Forelimb muscle (tissue), 1 donor: ENCODE measurements around the gene TLR10. TPM values are rescaled to one million over a fixed set of nuclear protein-coding genes. Genes with fewer than 3 reads are reported as not detected.
"Not testable (repeated sequence)": the region's sequence is repeated elsewhere in the genome, so short reads cannot be mapped to it uniquely, and the experiment has no call there.

Source experiments
- DNase-seq: peaks from one replicate; pipeline ENCODE4 v3.0.0-alpha.2; 2013; ENCODE audit warnings: low read depth
- polyA plus RNA-seq: library from polyadenylated mRNA; unstranded; fragments of 120-200 nt; gene quantifications from one replicate; pipeline ENCODE4 v1.2.1, GENCODE V29; 2013; ENCODE audit not compliant: insufficient read length

Gene TLR10
- polyA plus RNA-seq, 1 donor: 0.42 TPM

DNA sequence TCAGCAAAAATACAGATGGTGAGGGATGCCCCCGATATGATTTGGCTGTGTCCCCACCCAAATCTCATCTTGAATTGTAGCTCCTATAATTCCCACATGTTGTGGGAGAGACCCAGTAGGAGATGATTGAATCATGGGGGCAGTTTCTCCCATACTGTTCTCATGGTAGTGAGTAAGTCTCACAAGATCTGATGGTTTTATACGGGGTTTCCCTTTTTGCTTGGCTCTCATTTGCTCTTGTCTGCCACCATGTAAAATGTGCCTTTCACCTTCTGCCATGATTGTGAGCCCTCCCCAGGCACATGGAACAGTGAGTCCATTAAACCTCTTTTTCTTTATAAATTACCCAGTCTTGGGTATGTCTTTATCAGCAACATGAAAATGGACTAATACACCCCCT lies 15.8 kb downstream of the TLR10 start:
- not testable (repeated sequence) for DNase-seq

GRCh38 chr4:38765382-38765781 lies 17.4 kb downstream of the TLR10 start:
- DNase-seq: no peak

DNA sequence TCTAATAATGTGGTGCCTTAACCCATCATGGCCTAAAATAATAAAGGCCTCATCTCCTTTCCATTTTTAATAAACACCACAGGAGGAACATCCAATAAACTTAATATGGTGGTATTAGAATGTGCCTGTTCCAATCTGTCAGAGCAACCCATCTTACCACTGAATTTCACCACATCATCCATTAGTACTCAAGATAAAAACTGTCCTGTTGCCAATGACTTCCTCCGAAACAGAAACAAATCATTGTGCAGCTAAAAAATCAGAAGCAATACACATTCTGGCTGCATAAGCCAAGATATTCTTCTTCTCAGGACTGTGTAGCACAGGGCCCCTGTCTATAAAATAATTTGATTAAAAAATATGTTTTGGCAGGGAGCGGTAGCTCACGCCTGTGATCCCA lies 18.5 kb downstream of the TLR10 start:
- no peak for DNase-seq

GRCh38 chr4:38762560-38762959 lies 20.2 kb downstream of the TLR10 start:
- no peak for DNase-seq

GRCh38 chr4:38759790-38760122 lies 23.0 kb downstream of the TLR10 start:
- DNase-seq: no peak

GRCh38 chr4:38759113-38759789 lies 23.5 kb downstream of the TLR10 start:
- no peak for DNase-seq

- no peak for DNase-seq
These were observed 24.7 kb downstream of the TLR10 start for GRCh38 chr4:38757945-38758600.

DNA sequence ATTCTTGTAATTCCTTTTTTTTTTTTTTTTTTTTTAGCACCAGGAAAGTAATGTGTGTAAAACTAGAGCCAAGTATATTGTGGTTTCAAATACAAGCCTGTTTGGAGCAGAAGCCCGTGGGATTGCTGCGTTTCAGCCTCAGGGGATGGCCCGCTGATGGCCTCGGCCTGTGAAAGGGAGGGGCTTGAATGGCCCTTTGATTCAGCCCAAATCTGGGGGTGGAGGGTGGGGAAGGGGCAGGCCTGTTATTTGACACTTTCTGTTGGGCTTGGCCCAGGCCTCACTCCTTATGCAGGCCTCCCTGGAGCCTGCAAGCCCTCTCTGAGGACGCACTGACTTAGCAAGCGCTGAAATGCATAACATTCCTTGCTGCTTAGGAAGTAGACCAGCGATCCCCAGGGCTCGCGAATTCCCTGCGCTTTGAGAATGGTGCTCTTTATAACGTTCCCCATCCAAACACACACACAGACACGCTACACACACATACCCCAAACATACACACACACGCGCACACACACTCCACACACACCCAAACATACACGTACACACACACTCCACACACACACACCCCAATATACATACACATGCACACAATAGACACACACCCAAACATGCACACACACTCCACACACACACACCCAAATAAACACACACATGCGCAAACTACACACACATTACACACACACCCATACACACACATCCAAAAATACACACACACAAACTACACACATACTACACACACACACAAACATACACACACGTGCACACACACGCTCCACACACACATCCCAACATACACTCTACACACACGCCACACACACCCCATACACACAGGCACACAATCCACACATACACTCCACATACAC lies 29.6 kb downstream of the TLR10 start:
- peak; percentile 71 for DNase-seq

DNA sequence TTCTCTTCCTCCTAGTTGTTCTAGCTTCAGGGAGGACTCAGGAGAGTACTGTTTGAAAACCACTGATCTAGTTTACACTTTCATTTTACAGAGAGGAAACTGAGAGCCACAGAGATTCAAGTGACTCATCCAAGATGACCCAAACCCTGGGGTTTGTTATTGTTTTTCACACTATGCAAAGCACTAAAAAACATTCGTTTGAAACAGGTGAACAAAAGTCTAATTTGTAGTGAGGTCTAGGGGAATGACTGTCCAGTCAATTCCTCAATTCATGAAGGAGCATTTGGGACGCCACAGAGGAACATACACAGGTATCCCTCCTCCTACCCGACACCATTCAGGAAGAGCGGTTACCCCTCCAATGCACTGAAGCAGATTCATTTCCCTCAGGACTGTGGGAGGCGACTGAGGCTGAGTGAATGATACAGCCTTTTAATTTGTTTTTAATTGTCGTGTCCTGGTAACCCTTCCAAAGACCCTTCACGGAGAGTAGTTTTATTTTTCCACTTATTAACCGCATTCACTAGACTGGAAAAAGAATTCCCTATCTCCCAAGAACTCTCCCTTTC lies 30.3 kb downstream of the TLR10 start:
- no peak for DNase-seq

GRCh38 chr4:38751341-38752010 lies 31.3 kb downstream of the TLR10 start:
- no peak for DNase-seq

- no peak for DNase-seq
These were observed 33.5 kb downstream of the TLR10 start for GRCh38 chr4:38749336-38749735.

DNA sequence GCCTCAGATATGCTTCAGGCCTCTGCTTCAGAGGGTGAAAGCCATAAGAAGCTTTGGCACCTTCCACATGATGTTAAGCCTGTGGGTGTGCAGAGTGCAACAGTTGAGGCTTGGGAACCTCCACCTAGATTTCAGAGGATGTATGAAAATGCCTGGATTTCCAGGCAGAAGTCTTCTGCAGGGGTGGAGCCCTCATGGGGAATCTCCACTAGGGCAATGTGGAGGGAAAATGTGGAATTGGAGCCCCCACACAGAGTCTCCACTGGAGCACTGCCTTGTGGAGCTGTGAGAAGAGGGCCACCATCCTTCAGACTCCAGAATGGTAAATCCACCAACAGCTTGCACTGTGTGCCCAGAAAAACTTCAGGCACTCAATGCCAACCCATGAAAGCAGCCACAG lies 35.2 kb downstream of the TLR10 start:
- DNase-seq: no peak

DNA sequence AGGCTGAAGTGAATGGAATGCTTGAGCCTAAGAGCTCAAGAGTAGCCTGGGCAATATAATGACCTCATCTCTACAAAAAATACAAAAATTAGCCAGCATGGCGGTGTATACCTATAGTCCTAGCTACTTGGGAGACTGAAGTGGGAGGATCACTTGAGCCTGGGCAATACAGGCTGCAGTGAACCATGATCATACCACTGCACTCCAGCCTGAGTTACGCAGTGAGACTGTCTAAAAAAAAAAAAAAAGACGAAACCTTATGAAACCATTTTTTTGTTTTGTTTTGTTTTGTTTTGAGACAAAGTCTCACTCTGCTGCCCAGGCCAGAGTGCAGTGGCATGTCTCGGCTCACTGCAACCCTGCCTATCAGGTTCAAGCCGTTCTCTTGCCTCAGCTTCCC lies 36.9 kb downstream of the TLR10 start:
- no peak for DNase-seq

GRCh38 chr4:38743866-38744265 lies 38.9 kb downstream of the TLR10 start:
- no peak for DNase-seq

- DNase-seq: no peak
These were observed 42.5 kb downstream of the TLR10 start for GRCh38 chr4:38740303-38740702.

GRCh38 chr4:38738940-38739803 lies 43.6 kb downstream of the TLR10 start:
- DNase-seq: no peak

- DNase-seq: no peak
These were observed 46.9 kb downstream of the TLR10 start for GRCh38 chr4:38735870-38736269.

DNA sequence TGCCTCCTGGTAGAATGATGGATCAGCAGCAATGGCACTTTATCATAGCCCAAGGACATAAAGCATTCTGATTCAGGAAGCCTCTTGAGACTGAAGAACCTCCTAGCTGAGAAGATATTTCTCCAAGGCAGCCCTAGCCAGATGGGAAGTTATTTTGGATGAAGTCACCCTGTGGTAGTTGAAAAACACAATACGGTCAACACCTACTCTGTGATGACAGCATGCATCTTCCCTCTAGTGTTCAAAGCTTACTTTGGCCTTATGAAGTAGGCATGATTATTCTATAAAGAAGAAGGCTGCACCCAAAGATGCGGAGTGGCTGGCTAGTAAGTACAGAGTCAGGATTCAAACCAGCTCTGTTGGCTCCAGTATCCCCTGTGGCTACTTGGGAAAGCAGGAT lies 47.9 kb downstream of the TLR10 start:
- DNase-seq: no peak

- no peak for DNase-seq
These were observed 48.3 kb downstream of the TLR10 start for GRCh38 chr4:38734446-38734845.

DNA sequence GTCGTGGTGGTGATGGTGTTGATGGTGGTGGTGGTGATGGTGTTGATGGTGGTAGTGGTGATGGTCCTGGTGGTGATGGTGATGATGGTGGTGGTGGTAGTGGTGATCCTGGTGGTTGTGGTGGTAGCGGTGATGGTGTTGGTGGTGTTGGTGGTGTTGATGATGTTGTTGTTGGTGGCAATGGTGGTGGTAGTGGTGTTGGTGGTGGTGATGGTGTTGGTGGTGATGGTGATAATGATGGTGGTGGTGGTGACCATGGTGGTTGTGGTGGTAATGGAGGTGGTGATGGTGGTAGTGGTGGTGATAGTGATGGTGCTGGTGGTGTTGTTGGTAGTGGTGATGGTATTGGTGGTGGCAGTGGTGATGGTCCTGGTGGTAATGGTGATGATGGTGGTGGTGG lies 49.1 kb downstream of the TLR10 start:
- DNase-seq: no peak
